ENCODE data around the gene SCN11A. TPM values are rescaled to one million over a fixed set of nuclear protein-coding genes. Genes with fewer than 3 reads are reported as not detected.

The SCN11A gene
- total and polyA plus RNA-seq, 4 donors, result 0.06 to 0.18 (median 0.11) TPM

DNA sequence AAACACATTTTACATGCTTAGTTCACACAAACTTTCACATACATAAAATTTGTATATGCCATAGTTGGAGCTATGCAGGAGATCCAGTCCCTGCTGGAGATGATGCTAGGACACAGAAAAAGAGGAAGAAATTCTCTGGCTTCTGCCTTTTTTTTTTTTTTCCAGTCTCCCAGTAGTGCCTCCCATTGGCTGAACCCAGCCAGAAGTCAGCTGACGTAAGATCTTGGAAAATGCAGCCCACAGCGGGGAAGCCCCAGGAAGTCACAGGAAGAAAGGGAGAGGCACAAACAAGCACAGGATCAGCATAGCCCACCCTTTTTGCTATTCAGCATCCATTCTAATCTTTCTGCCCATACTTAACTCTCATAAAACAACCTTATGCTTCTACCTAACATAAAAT, 38.5 kb downstream of the SCN11A start:
- Histone ChIP-seq H3K9ac (ENCODE audit: low read depth in 1 of 2, low read length in 2 of 2) (no peak overlapping the region), H3K9me3 (ENCODE audit: control insufficient read depth in 4 of 4, low read length in 3 of 4) (no peaks in the 10 kb centered on the region), H3K4me1 (ENCODE audit: control insufficient read depth in 4 of 4, insufficient read depth in 4 of 4, low read length in 3 of 4) (no peaks in the 10 kb centered on the region), H3K27me3 (ENCODE audit: control insufficient read depth in 4 of 4, insufficient read depth in 4 of 4, low read length in 3 of 4) (no peaks in the 10 kb centered on the region), H3K27ac (ENCODE audit: low read depth in 1 of 2, low read length in 2 of 2) (no peak overlapping the region), H3K36me3 (ENCODE audit: control insufficient read depth in 4 of 4, insufficient read depth in 3 of 4, low read depth in 1 of 4, low read length in 3 of 4) (no peaks in the 10 kb centered on the region), H3K4me3 (ENCODE audit: low read depth in 1 of 3, low read length in 3 of 3) (no peak overlapping the region)
- no peak for DNase-seq (ENCODE audit: low spot score)
- WGBS, result 71% methylated on average over 2 of the region's 2 CpGs
- no peak for TF ChIP-seq EGR1 (IDR thresholded peaks at IDR 0.05; ENCODE audit: low read depth in 2 of 2)
- TF ChIP-seq YY1 (IDR thresholded peaks at IDR 0.05), result no peak
- TF ChIP-seq, protein P1, sequence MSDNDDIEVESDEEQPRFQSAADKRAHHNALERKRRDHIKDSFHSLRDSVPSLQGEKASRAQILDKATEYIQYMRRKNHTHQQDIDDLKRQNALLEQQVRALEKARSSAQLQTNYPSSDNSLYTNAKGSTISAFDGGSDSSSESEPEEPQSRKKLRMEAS (IDR thresholded peaks at IDR 0.05), result no peak
- no peak for TF ChIP-seq GABPA (IDR thresholded peaks at IDR 0.05 in 1 of 2, conservative IDR thresholded peaks at IDR 0.05 in 1 of 2)
- TF ChIP-seq RAD21 (IDR thresholded peaks at IDR 0.05), result no peak
- no peak for TF ChIP-seq TAF1 (conservative IDR thresholded peaks at IDR 0.05)
- TF ChIP-seq NR2F2 (IDR thresholded peaks at IDR 0.05), result no peak
- TF ChIP-seq SP1 (IDR thresholded peaks at IDR 0.05), result no peak
- TF ChIP-seq HNF4G (IDR thresholded peaks at IDR 0.05), result no peak
- TF ChIP-seq, protein P2, sequence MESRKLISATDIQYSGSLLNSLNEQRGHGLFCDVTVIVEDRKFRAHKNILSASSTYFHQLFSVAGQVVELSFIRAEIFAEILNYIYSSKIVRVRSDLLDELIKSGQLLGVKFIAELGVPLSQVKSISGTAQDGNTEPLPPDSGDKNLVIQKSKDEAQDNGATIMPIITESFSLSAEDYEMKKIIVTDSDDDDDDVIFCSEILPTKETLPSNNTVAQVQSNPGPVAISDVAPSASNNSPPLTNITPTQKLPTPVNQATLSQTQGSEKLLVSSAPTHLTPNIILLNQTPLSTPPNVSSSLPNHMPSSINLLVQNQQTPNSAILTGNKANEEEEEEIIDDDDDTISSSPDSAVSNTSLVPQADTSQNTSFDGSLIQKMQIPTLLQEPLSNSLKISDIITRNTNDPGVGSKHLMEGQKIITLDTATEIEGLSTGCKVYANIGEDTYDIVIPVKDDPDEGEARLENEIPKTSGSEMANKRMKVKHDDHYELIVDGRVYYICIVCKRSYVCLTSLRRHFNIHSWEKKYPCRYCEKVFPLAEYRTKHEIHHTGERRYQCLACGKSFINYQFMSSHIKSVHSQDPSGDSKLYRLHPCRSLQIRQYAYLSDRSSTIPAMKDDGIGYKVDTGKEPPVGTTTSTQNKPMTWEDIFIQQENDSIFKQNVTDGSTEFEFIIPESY (IDR thresholded peaks at IDR 0.05), result no peak
- no peak for TF ChIP-seq FOXA1 (IDR thresholded peaks at IDR 0.05)

DNA sequence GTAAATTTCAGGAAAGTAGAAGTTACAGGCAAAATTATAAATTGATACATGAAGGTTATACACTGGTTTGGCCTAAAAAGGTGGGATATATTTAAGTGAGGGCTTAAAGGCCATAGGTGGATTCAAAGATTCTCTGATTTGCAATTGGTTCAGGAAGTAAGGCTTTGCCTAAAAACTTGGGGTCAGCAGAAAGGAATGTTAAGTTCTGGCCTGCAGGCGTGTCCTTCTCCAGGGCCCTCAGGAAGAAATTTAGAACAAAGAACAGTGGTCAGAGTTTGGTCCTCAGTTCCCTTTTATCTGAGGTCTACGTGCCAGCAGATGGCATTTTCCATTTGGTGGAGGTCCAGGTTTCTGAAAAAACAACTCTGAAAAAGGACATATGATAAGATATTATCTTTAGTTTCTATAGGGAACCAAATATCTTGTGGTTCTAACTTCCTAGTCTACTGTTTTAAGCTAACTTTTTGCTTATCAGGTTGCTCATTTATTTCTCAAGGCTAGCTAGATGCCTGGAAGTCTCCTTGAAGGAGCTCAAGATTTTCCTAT, 40.5 kb downstream of the SCN11A start:
- H3K36me3 ChIP-seq (ENCODE audit: control insufficient read depth in 4 of 4, insufficient read depth in 3 of 4, low read depth in 1 of 4, low read length in 3 of 4), result no peaks in the 10 kb centered on the region
- no peak overlapping the region for H3K4me3 ChIP-seq (ENCODE audit: low read depth in 1 of 3, low read length in 3 of 3)
- no peaks in the 10 kb centered on the region for H3K9me3 ChIP-seq (ENCODE audit: control insufficient read depth in 4 of 4, low read length in 3 of 4)
- no peak for TF ChIP-seq YY1 (IDR thresholded peaks at IDR 0.05)
- TF ChIP-seq, protein P3, sequence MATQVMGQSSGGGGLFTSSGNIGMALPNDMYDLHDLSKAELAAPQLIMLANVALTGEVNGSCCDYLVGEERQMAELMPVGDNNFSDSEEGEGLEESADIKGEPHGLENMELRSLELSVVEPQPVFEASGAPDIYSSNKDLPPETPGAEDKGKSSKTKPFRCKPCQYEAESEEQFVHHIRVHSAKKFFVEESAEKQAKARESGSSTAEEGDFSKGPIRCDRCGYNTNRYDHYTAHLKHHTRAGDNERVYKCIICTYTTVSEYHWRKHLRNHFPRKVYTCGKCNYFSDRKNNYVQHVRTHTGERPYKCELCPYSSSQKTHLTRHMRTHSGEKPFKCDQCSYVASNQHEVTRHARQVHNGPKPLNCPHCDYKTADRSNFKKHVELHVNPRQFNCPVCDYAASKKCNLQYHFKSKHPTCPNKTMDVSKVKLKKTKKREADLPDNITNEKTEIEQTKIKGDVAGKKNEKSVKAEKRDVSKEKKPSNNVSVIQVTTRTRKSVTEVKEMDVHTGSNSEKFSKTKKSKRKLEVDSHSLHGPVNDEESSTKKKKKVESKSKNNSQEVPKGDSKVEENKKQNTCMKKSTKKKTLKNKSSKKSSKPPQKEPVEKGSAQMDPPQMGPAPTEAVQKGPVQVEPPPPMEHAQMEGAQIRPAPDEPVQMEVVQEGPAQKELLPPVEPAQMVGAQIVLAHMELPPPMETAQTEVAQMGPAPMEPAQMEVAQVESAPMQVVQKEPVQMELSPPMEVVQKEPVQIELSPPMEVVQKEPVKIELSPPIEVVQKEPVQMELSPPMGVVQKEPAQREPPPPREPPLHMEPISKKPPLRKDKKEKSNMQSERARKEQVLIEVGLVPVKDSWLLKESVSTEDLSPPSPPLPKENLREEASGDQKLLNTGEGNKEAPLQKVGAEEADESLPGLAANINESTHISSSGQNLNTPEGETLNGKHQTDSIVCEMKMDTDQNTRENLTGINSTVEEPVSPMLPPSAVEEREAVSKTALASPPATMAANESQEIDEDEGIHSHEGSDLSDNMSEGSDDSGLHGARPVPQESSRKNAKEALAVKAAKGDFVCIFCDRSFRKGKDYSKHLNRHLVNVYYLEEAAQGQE (IDR thresholded peaks at IDR 0.05), result no peak
- TF ChIP-seq FOXA1 (IDR thresholded peaks at IDR 0.05), result no peak
- TF ChIP-seq, protein P4, sequence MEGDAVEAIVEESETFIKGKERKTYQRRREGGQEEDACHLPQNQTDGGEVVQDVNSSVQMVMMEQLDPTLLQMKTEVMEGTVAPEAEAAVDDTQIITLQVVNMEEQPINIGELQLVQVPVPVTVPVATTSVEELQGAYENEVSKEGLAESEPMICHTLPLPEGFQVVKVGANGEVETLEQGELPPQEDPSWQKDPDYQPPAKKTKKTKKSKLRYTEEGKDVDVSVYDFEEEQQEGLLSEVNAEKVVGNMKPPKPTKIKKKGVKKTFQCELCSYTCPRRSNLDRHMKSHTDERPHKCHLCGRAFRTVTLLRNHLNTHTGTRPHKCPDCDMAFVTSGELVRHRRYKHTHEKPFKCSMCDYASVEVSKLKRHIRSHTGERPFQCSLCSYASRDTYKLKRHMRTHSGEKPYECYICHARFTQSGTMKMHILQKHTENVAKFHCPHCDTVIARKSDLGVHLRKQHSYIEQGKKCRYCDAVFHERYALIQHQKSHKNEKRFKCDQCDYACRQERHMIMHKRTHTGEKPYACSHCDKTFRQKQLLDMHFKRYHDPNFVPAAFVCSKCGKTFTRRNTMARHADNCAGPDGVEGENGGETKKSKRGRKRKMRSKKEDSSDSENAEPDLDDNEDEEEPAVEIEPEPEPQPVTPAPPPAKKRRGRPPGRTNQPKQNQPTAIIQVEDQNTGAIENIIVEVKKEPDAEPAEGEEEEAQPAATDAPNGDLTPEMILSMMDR (IDR thresholded peaks at IDR 0.05; ENCODE audit: low read depth, low read length, missing input control), result no peak
- no peak for TF ChIP-seq RXRA (IDR thresholded peaks at IDR 0.05)
- TF ChIP-seq, protein P5, sequence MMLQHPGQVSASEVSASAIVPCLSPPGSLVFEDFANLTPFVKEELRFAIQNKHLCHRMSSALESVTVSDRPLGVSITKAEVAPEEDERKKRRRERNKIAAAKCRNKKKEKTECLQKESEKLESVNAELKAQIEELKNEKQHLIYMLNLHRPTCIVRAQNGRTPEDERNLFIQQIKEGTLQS (IDR thresholded peaks at IDR 0.05), result no peak
- TF ChIP-seq GABPA (IDR thresholded peaks at IDR 0.05 in 1 of 2, conservative IDR thresholded peaks at IDR 0.05 in 1 of 2), result no peak
- TF ChIP-seq HNF4A (conservative IDR thresholded peaks at IDR 0.05), result no peak
- TF ChIP-seq EGR1 (IDR thresholded peaks at IDR 0.05; ENCODE audit: low read depth in 2 of 2), result no peak
- TF ChIP-seq, protein P1 (IDR thresholded peaks at IDR 0.05), result no peak
- TF ChIP-seq, protein P2 (IDR thresholded peaks at IDR 0.05), result no peak
- no peak for TF ChIP-seq NR2F2 (IDR thresholded peaks at IDR 0.05)
- no peak for TF ChIP-seq JUND (IDR thresholded peaks at IDR 0.05)
- no peak for TF ChIP-seq RAD21 (IDR thresholded peaks at IDR 0.05)
- no peak for DNase-seq (ENCODE audit: low spot score)
- no peaks in the 10 kb centered on the region for H3K27me3 ChIP-seq (ENCODE audit: control insufficient read depth in 4 of 4, insufficient read depth in 4 of 4, low read length in 3 of 4)
- WGBS, result 79% methylated on average over 2 of the region's 2 CpGs
- no peaks in the 10 kb centered on the region for H3K4me1 ChIP-seq (ENCODE audit: control insufficient read depth in 4 of 4, insufficient read depth in 4 of 4, low read length in 3 of 4)
- no peak overlapping the region for H3K9ac ChIP-seq (ENCODE audit: low read depth in 1 of 2, low read length in 2 of 2)
- no peak overlapping the region for H3K27ac ChIP-seq (ENCODE audit: low read depth in 1 of 2, low read length in 2 of 2)

All from liver (tissue), 9 donors.